ENCODE data around the gene ZNF469.

GRCh38 chr16:88424587-88425235 is 42.0 kb downstream of the ZNF469 start:
- no peak for TF ChIP-seq ZBTB7A (IDR thresholded peaks at IDR 0.05; ENCODE audit: borderline replicate concordance, control insufficient read depth, low read depth, low read length)
- TF ChIP-seq RFX5 (IDR thresholded peaks at IDR 0.05; ENCODE audit: low read depth, low read length): no peak
- no peak for TF ChIP-seq ZKSCAN8 (CRISPR knock-in tag; IDR thresholded peaks at IDR 0.05)
- no peak for TF ChIP-seq YY1 (IDR thresholded peaks at IDR 0.05; ENCODE audit: borderline replicate concordance in 1 of 3, control insufficient read depth in 1 of 3, extremely low read depth in 1 of 3, insufficient read depth in 3 of 3, insufficient read length in 1 of 3, insufficient replicate concordance in 2 of 3, low read depth in 1 of 3, low read length in 2 of 3)
- TF ChIP-seq FOXP4 (CRISPR knock-in tag; IDR thresholded peaks at IDR 0.05; ENCODE audit: borderline replicate concordance): no peak
- TF ChIP-seq HMG20B (CRISPR knock-in tag; IDR thresholded peaks at IDR 0.05): no peak
- TF ChIP-seq EP300 (IDR thresholded peaks at IDR 0.05; ENCODE audit: low read length): no peak

All from K562 (cell line).